ENCODE measurements around the gene ASH1L. TPM values are rescaled to one million over a fixed set of nuclear protein-coding genes. Genes with fewer than 3 reads are reported as not detected.
"Not testable (repeated sequence)": the region's sequence is repeated elsewhere in the genome, so short reads cannot be mapped to it uniquely, and the experiment has no call there.

Gene ASH1L
- total RNA-seq, 1 donor from 2014 or later, result 43.7 TPM

DNA sequence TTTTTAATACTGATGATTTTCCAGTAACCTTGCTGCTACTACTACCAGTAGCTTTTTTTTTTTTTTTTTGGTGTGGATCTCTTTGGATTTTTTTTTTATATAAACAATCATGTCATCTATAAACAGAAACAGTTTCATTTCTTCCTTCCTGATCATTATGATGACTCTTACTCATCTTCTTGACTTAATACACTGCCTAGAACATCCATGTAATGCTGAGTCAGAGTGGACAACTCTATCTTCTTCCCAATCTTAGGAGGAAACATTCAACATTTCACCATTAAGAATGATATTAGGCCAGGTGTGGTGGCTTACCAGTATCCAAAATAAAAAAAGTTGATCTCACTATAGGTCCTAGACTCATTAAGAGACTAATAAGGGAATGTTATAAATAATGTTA is 172.8 kb downstream of the ASH1L start:
- H3K36me3 Mint-ChIP-seq, result peaks cover 42% of the 10 kb centered on the region
- no peak overlapping the region for H3K4me3 Mint-ChIP-seq
- DNase-seq (ENCODE audit: extremely low spot score, unreplicated experiment), result no peak
- H3K9me3 Mint-ChIP-seq, result peaks cover 7% of the 10 kb centered on the region
- no peaks in the 10 kb centered on the region for H3K4me1 Mint-ChIP-seq (ENCODE audit: unreplicated experiment)
- H3K27me3 Mint-ChIP-seq, result no peaks in the 10 kb centered on the region
- TF ChIP-seq, protein P1, sequence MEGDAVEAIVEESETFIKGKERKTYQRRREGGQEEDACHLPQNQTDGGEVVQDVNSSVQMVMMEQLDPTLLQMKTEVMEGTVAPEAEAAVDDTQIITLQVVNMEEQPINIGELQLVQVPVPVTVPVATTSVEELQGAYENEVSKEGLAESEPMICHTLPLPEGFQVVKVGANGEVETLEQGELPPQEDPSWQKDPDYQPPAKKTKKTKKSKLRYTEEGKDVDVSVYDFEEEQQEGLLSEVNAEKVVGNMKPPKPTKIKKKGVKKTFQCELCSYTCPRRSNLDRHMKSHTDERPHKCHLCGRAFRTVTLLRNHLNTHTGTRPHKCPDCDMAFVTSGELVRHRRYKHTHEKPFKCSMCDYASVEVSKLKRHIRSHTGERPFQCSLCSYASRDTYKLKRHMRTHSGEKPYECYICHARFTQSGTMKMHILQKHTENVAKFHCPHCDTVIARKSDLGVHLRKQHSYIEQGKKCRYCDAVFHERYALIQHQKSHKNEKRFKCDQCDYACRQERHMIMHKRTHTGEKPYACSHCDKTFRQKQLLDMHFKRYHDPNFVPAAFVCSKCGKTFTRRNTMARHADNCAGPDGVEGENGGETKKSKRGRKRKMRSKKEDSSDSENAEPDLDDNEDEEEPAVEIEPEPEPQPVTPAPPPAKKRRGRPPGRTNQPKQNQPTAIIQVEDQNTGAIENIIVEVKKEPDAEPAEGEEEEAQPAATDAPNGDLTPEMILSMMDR (conservative IDR thresholded peaks at IDR 0.05), result no peak
- H3K27ac Mint-ChIP-seq, result no peak overlapping the region

DNA sequence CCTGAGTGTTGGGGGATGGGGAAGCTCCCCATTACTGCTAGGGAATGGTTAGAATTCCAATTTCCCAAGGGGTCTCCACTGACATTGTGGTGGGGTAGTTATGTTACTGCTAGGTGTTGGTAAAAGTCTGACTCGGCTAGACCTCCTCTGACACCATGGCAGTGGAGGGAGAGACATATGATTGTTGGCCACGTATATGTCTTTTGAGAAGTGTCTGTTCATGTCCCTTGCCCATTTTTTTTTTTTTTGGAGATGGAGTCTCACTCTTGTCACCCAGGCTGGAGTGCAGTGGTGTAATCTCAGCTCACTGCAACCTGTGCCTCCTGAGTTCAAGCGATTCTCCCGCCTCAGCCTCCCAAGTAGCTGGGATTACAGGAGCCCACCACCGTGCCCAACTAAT is 176.8 kb downstream of the ASH1L start:
- not testable (repeated sequence) for H3K9me3 Mint-ChIP-seq; DNase-seq (ENCODE audit: extremely low spot score, unreplicated experiment); H3K4me3 Mint-ChIP-seq; H3K27me3 Mint-ChIP-seq; H3K27ac Mint-ChIP-seq; H3K4me1 Mint-ChIP-seq (ENCODE audit: unreplicated experiment)
- H3K36me3 Mint-ChIP-seq, result peaks cover 30% of the 10 kb centered on the region

DNA sequence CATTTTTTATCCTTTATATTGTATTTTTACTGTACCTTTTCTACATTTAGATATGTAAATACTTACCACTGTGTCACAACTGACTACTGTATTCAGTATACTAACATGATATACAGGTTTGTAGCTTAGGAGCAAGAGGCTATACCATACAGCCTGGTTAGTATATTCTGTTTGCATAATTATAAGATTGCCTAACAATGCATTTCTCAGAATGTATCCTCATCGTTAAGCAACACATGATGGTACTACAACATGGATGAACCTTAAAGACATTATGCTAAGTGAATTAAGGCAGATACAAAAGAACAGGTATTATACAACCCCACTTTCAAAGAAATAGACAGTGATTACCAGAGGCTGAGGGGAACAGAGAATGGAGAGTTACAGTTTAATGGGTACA is 179.2 kb downstream of the ASH1L start:
- TF ChIP-seq, protein P1 (conservative IDR thresholded peaks at IDR 0.05), result no peak
- H3K4me1 Mint-ChIP-seq (ENCODE audit: unreplicated experiment), result no peaks in the 10 kb centered on the region
- H3K27ac Mint-ChIP-seq, result peak overlapping the region; percentile 14
- no peaks in the 10 kb centered on the region for H3K27me3 Mint-ChIP-seq
- no peak overlapping the region for H3K4me3 Mint-ChIP-seq
- peaks cover 23% of the 10 kb centered on the region for H3K36me3 Mint-ChIP-seq
- no peak for DNase-seq (ENCODE audit: extremely low spot score, unreplicated experiment)
- peaks cover 7% of the 10 kb centered on the region for H3K9me3 Mint-ChIP-seq

DNA sequence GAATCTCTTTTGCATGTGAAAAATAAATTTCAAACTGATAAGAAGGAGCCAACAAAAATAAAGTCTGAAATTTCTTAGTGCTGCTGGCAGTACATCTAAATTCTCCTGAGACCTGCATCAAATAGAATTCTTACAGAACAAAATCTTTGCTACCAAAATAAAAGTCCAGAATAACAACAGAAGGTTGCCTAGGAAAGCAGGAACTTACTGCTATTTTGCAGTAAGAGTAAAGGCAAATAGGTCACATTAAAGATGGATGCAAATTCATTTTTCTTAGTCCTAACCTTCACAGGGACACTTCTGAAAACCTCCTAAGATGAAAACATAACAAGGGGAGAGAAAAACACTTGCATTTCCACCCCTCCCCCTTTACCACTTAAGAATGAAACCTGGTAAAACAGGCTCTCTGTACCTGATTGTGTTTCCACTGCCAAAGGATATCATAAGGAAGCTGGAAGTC is 182.9 kb downstream of the ASH1L start:
- no peak for DNase-seq (ENCODE audit: extremely low spot score, unreplicated experiment)
- Mint-ChIP-seq H3K9me3 (no peaks in the 10 kb centered on the region), H3K4me3 (peak overlapping the region; percentile 7), H3K4me1 (ENCODE audit: unreplicated experiment) (no peaks in the 10 kb centered on the region), H3K27ac (peak overlapping the region; percentile 66), H3K27me3 (no peaks in the 10 kb centered on the region), H3K36me3 (peaks cover 14% of the 10 kb centered on the region)
- TF ChIP-seq, protein P1 (conservative IDR thresholded peaks at IDR 0.05), result no peak

DNA sequence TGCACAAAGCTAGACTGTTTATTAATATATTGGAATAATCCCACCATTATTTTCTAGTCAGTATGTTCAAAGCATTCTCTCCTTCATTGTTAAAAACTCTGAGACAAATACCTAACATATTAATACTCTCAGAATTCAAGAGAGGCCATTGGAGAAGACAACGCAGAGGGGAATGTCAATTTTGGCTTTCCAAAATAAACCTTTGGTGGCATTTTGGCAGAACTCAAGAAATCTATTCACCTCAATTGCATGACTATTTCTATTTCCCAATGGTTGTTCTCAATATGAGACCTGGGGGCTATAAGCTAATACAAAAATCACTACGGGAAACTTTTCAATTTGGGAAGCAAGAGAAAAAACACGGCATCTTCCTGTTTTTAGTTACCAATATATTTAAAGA is 183.4 kb downstream of the ASH1L start:
- H3K4me3 Mint-ChIP-seq, result no peak overlapping the region
- DNase-seq (ENCODE audit: extremely low spot score, unreplicated experiment), result no peak
- peaks cover 14% of the 10 kb centered on the region for H3K36me3 Mint-ChIP-seq
- no peaks in the 10 kb centered on the region for H3K9me3 Mint-ChIP-seq
- no peaks in the 10 kb centered on the region for H3K27me3 Mint-ChIP-seq
- H3K27ac Mint-ChIP-seq, result peak overlapping the region; percentile 66
- no peaks in the 10 kb centered on the region for H3K4me1 Mint-ChIP-seq (ENCODE audit: unreplicated experiment)
- TF ChIP-seq, protein P1 (conservative IDR thresholded peaks at IDR 0.05), result no peak

DNA sequence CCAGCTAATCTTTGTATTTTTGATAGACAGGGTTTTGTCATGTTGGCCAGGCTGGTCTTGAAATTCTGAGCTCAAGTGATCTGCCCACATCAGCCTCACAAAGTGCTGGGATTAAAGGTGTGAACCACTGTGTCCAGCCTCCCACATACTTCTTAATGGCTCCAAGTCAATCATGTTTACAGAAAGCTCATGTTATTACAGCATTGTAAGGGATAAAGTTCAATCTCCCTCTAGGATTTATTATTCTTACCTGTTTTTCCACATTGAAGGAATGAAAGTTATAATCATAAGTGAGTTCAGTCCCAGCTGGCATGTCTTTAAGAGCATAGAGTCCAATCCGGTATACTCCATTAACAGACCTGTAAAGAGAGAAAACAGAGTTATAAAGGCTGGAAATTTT is 202.6 kb downstream of the ASH1L start:
- Mint-ChIP-seq H3K27ac (no peak overlapping the region), H3K4me3 (no peak overlapping the region), H3K4me1 (ENCODE audit: unreplicated experiment) (no peaks in the 10 kb centered on the region), H3K9me3 (no peaks in the 10 kb centered on the region), H3K36me3 (peaks cover 13% of the 10 kb centered on the region), H3K27me3 (no peaks in the 10 kb centered on the region)
- TF ChIP-seq, protein P1 (conservative IDR thresholded peaks at IDR 0.05), result no peak
- DNase-seq (ENCODE audit: extremely low spot score, unreplicated experiment), result no peak
